HepG2 (cell line): ENCODE data around the gene SP140L. TPM values are rescaled to one million over a fixed set of nuclear protein-coding genes. Genes with fewer than 3 reads are reported as not detected.
A peak's percentile ranks its signal among the peaks of the same experiment; 100 is the strongest.

Experiments
- FIP1L1 ChIP-seq: fragments of 200-400 bp; formaldehyde crosslinking; IDR thresholded peaks from 2 replicates; pipeline ENCODE4 v1.6.1; 2018; ENCODE audit warnings: low read depth, mild to moderate bottlenecking, low read length, moderate library complexity, borderline replicate concordance; ENCODE audit not compliant: insufficient read depth
- MIER2 ChIP-seq: IDR thresholded peaks from 2 replicates; pipeline ENCODE4 v1.6.1; 2016; ENCODE audit warnings: missing biosample characterization, missing genetic modification reagents
- MLLT10 ChIP-seq: sonication (generic); formaldehyde crosslinking; IDR thresholded peaks from 2 replicates; pipeline ENCODE4 v1.4.0; 2020; ENCODE audit warnings: missing genetic modification reagents
- NFKB2 ChIP-seq: sonication (generic); formaldehyde crosslinking; IDR thresholded peaks from 2 replicates; pipeline ENCODE4 v1.4.0; 2020; ENCODE audit warnings: missing genetic modification reagents, borderline replicate concordance
- PITX1 ChIP-seq: sonication (generic); formaldehyde crosslinking; IDR thresholded peaks from 2 replicates; pipeline ENCODE4 v1.5.1; 2020; ENCODE audit warnings: mild to moderate bottlenecking, missing genetic modification reagents
- RFX3 ChIP-seq: IDR thresholded peaks from 2 replicates; pipeline ENCODE4 v1.6.1; 2016; ENCODE audit warnings: missing biosample characterization, missing genetic modification reagents
- SIN3A ChIP-seq: IDR thresholded peaks from 2 replicates; pipeline ENCODE4 v1.6.1; 2011; ENCODE audit warnings: low read depth, mild to moderate bottlenecking, control low read depth, low read length, borderline replicate concordance
- SOX6 ChIP-seq, 2 experiments: fragments of 450-650 bp in 1 of 2; sonication (generic) in 1 of 2; formaldehyde crosslinking in 1 of 2; IDR thresholded peaks; 2 replicates each; pipeline versions ENCODE4 v1.4.0 to v1.6.1; 2017 to 2020; ENCODE audit warnings: antibody characterized with exemption in 1 of 2, mild to moderate bottlenecking in 1 of 2, missing genetic modification reagents in 1 of 2
- SP140L ChIP-seq: sonication (generic); formaldehyde crosslinking; IDR thresholded peaks from 2 replicates; pipeline ENCODE4 v1.4.0; 2020; ENCODE audit warnings: missing genetic modification reagents, borderline replicate concordance
- SP2 ChIP-seq: sonication (generic); formaldehyde crosslinking; IDR thresholded peaks from 2 replicates; pipeline ENCODE4 v1.5.1; 2020; ENCODE audit warnings: mild to moderate bottlenecking, missing genetic modification reagents
- SP5 ChIP-seq: IDR thresholded peaks from 2 replicates; pipeline ENCODE4 v1.6.1; 2016; ENCODE audit warnings: low read depth, borderline replicate concordance
- THAP11 ChIP-seq: IDR thresholded peaks from 2 replicates; pipeline ENCODE4 v1.6.1; 2016; ENCODE audit warnings: missing biosample characterization, missing genetic modification reagents
- YY1 ChIP-seq: IDR thresholded peaks from 2 replicates; pipeline ENCODE4 v1.6.1; 2011; ENCODE audit warnings: low read length, low read depth, moderate library complexity, mild to moderate bottlenecking; ENCODE audit not compliant: insufficient read depth, insufficient replicate concordance
- ZNF205 ChIP-seq: IDR thresholded peaks from 2 replicates; pipeline ENCODE4 v1.6.1; 2018; ENCODE audit warnings: missing biosample characterization, missing genetic modification reagents
- ZNF260 ChIP-seq: sonication (generic); formaldehyde crosslinking; IDR thresholded peaks from 2 replicates; pipeline ENCODE4 v1.4.0; 2020; ENCODE audit warnings: missing genetic modification reagents, low read depth, mild to moderate bottlenecking, borderline replicate concordance
- ZNF547 ChIP-seq: sonication (generic); formaldehyde crosslinking; IDR thresholded peaks from 2 replicates; pipeline ENCODE4 v1.5.1; 2020; ENCODE audit warnings: mild to moderate bottlenecking, missing genetic modification reagents
- ZNF766 ChIP-seq: sonication (generic); formaldehyde crosslinking; IDR thresholded peaks from 2 replicates; pipeline ENCODE4 v1.5.0; 2020; ENCODE audit warnings: missing genetic modification reagents, borderline replicate concordance
- ZNF781 ChIP-seq: sonication (generic); formaldehyde crosslinking; IDR thresholded peaks from 2 replicates; pipeline ENCODE4 v1.5.1; 2020; ENCODE audit warnings: borderline replicate concordance, mild to moderate bottlenecking, missing genetic modification reagents; ENCODE audit errors: not compliant biosample characterization
- polyA plus RNA-seq, 8 experiments: library from polyadenylated mRNA; depleted of rRNA in 3 of 8; stranded (reverse) in 7 of 8; unstranded in 1 of 8; fragments of >200 nt; fragmentation: Illumina TruSeq in 4 of 8; extraction: Trizol in 4 of 8; gene quantifications; 2 replicates each; pipeline versions ENCODE4 v1.2.1 to v1.2.3, GENCODE V29; 2011 to 2016; ENCODE audit warnings: low read depth in 4 of 8, missing spikeins in 1 of 8, mixed read lengths in 1 of 8; ENCODE audit not compliant: insufficient read depth in 1 of 8
- total RNA-seq, 5 experiments: library from RNA; depleted of rRNA; stranded (reverse); fragments of >200 nt; fragmentation: Illumina TruSeq; extraction: Trizol; gene quantifications; 2 replicates each; pipeline ENCODE4 v1.2.3, GENCODE V29; 2016; ENCODE audit warnings: low read depth in 1 of 5
- TF ChIP-seq, protein P1 (sequence below): sonication (generic); formaldehyde crosslinking; IDR thresholded peaks from 2 replicates; pipeline ENCODE4 v1.4.0; 2020; ENCODE audit warnings: missing genetic modification reagents, mild to moderate bottlenecking, borderline replicate concordance
- TF ChIP-seq, protein P2 (sequence below): sonication (generic); formaldehyde crosslinking; IDR thresholded peaks from 2 replicates; pipeline ENCODE4 v1.5.0; 2020; ENCODE audit warnings: missing genetic modification reagents
- TF ChIP-seq, protein P3 (sequence below): sonication (generic); formaldehyde crosslinking; IDR thresholded peaks from 2 replicates; pipeline ENCODE4 v1.4.0; 2020; ENCODE audit warnings: missing genetic modification reagents
- TF ChIP-seq, protein P4 (sequence below), 2 experiments: fragments of 450-650 bp in 1 of 2; sonication (generic) in 1 of 2; formaldehyde crosslinking; IDR thresholded peaks; 2 replicates each; pipeline versions ENCODE4 v1.5.0 to v1.8.0; 2020 to 2022; ENCODE audit warnings: mild to moderate bottlenecking in 1 of 2, missing genetic modification reagents in 1 of 2

Gene SP140L
- total and polyA plus RNA-seq, 2 of the 13 experiments (the other 11 are each of a cell fraction or from before 2014, with no cell fraction given), result 10.9 to 17.5 TPM

DNA sequence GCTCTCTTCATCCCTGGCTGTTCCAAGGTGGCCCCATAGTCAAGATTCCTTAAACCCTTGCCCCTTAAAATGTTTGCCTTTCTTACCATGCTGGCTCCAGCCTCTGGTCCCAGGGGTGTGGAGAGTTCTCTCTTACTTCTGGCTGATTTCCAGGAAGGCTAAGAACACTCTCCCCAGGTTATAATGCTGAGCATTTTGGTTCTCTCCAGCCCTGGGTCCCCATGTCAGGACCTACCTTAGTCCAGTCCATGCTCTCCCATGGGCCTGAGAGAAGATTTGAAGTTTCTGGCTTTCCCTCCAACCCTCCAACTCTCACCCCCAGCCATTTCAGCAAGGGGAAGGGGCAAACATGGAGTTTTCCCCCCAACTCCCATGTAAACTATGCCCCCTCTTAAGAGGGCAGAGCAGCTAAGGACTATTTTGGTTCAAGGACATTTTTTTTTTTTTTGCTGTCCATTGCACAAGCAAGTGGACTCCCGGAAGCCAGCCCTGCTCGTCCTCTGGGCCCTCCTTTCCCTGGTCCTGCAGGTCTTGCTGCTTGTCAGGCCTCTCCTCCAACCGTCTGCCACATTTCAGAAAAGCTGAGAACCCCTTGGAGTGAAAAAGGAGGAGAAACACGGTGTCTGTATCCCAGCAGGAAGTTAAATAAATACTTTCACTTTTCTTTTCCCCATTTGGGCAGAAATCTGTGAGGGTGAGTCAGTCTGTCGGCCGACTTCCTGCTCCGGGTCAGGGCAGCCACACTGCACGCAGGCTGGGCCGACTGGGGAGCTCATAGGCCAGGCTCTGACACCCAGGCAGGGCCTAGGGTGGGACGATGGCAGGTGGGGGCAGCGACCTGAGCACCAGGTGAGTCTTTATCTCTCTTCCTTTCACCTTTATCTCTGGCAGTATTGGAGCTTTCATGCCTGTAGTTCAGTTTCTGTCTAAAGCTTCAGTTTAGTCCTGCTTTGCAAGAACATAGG lies at the start of gene SP140L (continued):
- TF ChIP-seq, protein P1, sequence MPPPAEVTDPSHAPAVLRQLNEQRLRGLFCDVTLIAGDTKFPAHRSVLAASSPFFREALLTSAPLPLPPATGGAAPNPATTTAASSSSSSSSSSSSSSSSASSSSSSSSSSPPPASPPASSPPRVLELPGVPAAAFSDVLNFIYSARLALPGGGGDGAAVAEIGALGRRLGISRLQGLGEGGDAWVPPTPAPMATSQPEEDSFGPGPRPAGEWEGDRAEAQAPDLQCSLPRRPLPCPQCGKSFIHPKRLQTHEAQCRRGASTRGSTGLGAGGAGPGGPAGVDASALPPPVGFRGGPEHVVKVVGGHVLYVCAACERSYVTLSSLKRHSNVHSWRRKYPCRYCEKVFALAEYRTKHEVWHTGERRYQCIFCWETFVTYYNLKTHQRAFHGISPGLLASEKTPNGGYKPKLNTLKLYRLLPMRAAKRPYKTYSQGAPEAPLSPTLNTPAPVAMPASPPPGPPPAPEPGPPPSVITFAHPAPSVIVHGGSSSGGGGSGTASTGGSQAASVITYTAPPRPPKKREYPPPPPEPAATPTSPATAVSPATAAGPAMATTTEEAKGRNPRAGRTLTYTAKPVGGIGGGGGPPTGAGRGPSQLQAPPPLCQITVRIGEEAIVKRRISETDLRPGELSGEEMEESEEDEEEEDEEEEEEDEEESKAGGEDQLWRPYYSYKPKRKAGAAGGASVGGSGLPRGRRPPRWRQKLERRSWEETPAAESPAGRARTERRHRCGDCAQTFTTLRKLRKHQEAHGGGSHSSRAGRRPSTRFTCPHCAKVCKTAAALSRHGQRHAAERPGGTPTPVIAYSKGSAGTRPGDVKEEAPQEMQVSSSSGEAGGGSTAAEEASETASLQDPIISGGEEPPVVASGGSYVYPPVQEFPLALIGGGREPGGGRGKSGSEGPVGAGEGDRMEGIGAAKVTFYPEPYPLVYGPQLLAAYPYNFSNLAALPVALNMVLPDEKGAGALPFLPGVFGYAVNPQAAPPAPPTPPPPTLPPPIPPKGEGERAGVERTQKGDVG (CRISPR knock-in tag), result 0 out of 2 replicates have a peak, but pooled peaks have one; percentile 64
- TF ChIP-seq MIER2 (no peak), YY1 (peak; percentile 64), ZNF547 (CRISPR knock-in tag) (peak; percentile 65; the same call in 1 of the 2 replicates), FIP1L1 (no peak), RFX3 (CRISPR knock-in tag) (no peak), ZNF781 (no peak), ZNF766 (CRISPR knock-in tag) (peak; percentile 85; the same call in 1 of the 2 replicates), SIN3A (peak; percentile 90; the same call in 1 of the 2 replicates), THAP11 (CRISPR knock-in tag) (peak; percentile 92), SP2 (no peak), SP140L (CRISPR knock-in tag) (peak; percentile 74; the same call in 1 of the 2 replicates), NFKB2 (peak; percentile 91; the same call in 1 of the 2 replicates), MLLT10 (CRISPR knock-in tag) (no peak), PITX1 (CRISPR knock-in tag) (no peak), ZNF260 (CRISPR knock-in tag) (no peak), ZNF205 (no peak), SP5 (CRISPR knock-in tag) (no peak), SOX6 (IDR thresholded peaks at IDR 0.05) (no peak), SOX6 (CRISPR knock-in tag; IDR thresholded peaks at IDR 0.05) (no peak)
- TF ChIP-seq, protein P2, sequence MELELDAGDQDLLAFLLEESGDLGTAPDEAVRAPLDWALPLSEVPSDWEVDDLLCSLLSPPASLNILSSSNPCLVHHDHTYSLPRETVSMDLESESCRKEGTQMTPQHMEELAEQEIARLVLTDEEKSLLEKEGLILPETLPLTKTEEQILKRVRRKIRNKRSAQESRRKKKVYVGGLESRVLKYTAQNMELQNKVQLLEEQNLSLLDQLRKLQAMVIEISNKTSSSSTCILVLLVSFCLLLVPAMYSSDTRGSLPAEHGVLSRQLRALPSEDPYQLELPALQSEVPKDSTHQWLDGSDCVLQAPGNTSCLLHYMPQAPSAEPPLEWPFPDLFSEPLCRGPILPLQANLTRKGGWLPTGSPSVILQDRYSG (CRISPR knock-in tag), result peak; percentile 83; the same call in 1 of the 2 replicates
- TF ChIP-seq, protein P3, sequence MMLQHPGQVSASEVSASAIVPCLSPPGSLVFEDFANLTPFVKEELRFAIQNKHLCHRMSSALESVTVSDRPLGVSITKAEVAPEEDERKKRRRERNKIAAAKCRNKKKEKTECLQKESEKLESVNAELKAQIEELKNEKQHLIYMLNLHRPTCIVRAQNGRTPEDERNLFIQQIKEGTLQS, result peak; percentile 67; the same call in 1 of the 2 replicates
- TF ChIP-seq, protein P4, sequence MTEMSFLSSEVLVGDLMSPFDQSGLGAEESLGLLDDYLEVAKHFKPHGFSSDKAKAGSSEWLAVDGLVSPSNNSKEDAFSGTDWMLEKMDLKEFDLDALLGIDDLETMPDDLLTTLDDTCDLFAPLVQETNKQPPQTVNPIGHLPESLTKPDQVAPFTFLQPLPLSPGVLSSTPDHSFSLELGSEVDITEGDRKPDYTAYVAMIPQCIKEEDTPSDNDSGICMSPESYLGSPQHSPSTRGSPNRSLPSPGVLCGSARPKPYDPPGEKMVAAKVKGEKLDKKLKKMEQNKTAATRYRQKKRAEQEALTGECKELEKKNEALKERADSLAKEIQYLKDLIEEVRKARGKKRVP (CRISPR knock-in tag; IDR thresholded peaks at IDR 0.05), result peak in 1 of 2 experiments; percentile 52; a peak in 2 of 4 replicates
